Prostate gland (tissue), 2 donors: ENCODE measurements around the gene SLC17A7. TPM values are rescaled to one million over a fixed set of nuclear protein-coding genes. Genes with fewer than 3 reads are reported as not detected.

Source experiments
- DNase-seq: peaks from one replicate; pipeline ENCODE4 v3.0.0-alpha.2; 2019; ENCODE audit warnings: low spot score
- H3K27ac ChIP-seq, 2 donors: fragments of 200-600 bp; sonication (generic); 2 replicates each; pipeline ENCODE4 v1.5.1; 2017 to 2019
- H3K27me3 ChIP-seq: fragments of 200-600 bp; sonication (generic); replicated peaks from 2 replicates; pipeline ENCODE4 v1.5.1; 2019; ENCODE audit not compliant: insufficient read depth
- H3K36me3 ChIP-seq, 2 donors: fragments of 200-600 bp; sonication (generic); 1 replicate in 1 of 2; 2 replicates in 1 of 2; pipeline versions ENCODE4 v1.5.1 to v1.8.1; 2017 to 2019
- H3K4me1 ChIP-seq: fragments of 200-600 bp; sonication (generic); replicated peaks from 2 replicates; pipeline ENCODE4 v1.5.1; 2019
- H3K4me3 ChIP-seq, 2 donors: fragments of 200-600 bp; sonication (generic); 2 replicates each; pipeline ENCODE4 v1.5.1; 2017 to 2019
- H3K9me3 ChIP-seq: fragments of 200-600 bp; sonication (generic); 2 replicates; pipeline ENCODE4 v1.5.1; 2017
- POLR2A ChIP-seq: fragments of 450-650 bp; IDR thresholded peaks from one replicate; pipeline ENCODE4 v1.6.1; 2016; ENCODE audit warnings: antibody characterized with exemption, mild to moderate bottlenecking
- POLR2AphosphoS5 ChIP-seq: sonication (generic); formaldehyde crosslinking; IDR thresholded peaks from one replicate; pipeline ENCODE4 v1.6.1; 2017; ENCODE audit warnings: antibody characterized with exemption
- WGBS: methylation state at CpG from one replicate; pipeline ENCODE4 v1.1.5; 2018; 5-methylcytosine and 5-hydroxymethylcytosine counted together
- intact Hi-C: fragments of 100-400 bp; cut with DNase I; formaldehyde crosslinking; loops from one replicate; pipeline ENCODE4 v1.14.2; 2022
- small RNA-seq, 2 donors: library from RNA; depleted of rRNA; stranded (forward); fragments of <200 nt; gene quantifications; one replicate each; pipeline ENCODE3, GENCODE V24; 2016
- total RNA-seq, 2 donors: library from RNA; depleted of rRNA; stranded (reverse); fragments of >200 nt; gene quantifications; one replicate each; pipeline ENCODE4 v1.1.0, GENCODE V29; 2016
- TF ChIP-seq, protein P1 (sequence below), 4 experiments: fragments of 200-600 bp in 2 of 4; fragments of 450-650 bp in 2 of 4; sonication (generic) in 2 of 4; IDR thresholded peaks; 1 replicate in 3 of 4; 2 replicates in 1 of 4; pipeline ENCODE4 v1.5.1; 2016 to 2019; ENCODE audit warnings: antibody characterized with exemption in 4 of 4, mild to moderate bottlenecking in 2 of 4, moderate library complexity in 2 of 4

Gene SLC17A7
- total RNA-seq, 2 donors from 2014 or later: 0.09 to 0.40 TPM

DNA sequence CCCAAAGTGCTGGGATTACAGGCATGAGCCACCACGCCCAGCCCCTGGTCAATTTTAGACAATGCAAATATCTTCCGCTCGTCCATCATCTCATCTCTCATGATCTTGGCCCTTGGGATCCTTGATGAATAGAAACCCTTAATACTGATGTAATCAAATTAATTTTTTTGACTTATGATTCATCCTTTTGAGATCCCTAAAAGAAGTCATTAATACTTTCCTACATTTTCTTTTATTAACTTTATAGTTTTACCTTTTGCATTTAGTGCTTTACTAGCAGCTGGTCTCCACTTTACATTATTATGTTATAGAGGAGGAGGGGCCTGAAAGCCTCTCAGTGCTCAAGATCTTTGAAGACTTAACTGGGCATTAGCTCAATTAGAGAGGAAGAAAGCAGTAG lies 60.9 kb downstream of the SLC17A7 start:
- TF ChIP-seq POLR2A (no peak), POLR2AphosphoS5 (no peak)
- TF ChIP-seq, protein P1, sequence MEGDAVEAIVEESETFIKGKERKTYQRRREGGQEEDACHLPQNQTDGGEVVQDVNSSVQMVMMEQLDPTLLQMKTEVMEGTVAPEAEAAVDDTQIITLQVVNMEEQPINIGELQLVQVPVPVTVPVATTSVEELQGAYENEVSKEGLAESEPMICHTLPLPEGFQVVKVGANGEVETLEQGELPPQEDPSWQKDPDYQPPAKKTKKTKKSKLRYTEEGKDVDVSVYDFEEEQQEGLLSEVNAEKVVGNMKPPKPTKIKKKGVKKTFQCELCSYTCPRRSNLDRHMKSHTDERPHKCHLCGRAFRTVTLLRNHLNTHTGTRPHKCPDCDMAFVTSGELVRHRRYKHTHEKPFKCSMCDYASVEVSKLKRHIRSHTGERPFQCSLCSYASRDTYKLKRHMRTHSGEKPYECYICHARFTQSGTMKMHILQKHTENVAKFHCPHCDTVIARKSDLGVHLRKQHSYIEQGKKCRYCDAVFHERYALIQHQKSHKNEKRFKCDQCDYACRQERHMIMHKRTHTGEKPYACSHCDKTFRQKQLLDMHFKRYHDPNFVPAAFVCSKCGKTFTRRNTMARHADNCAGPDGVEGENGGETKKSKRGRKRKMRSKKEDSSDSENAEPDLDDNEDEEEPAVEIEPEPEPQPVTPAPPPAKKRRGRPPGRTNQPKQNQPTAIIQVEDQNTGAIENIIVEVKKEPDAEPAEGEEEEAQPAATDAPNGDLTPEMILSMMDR (IDR thresholded peaks at IDR 0.05): no peak
- no peaks in the 10 kb centered on the region for H3K27me3 ChIP-seq
- H3K27ac ChIP-seq: no peak overlapping the region
- 92% methylated on average over 3 of the region's 3 CpGs for WGBS
- intact Hi-C loops: no loop called here
- no peak overlapping the region for H3K4me3 ChIP-seq
- H3K4me1 ChIP-seq: no peaks in the 10 kb centered on the region
- no peaks in the 10 kb centered on the region for H3K36me3 ChIP-seq
- H3K9me3 ChIP-seq: no peaks in the 10 kb centered on the region
- DNase-seq: no peak

Small RNA genes lying within 50 kb of the gene (small RNA-seq; reads per million reads assigned to genes)
- gene SNORD32A (0 reads per million in 2 donors), gene SNORD33 (0 reads per million in 2 donors), gene SNORD34 (0 reads per million in 2 donors), gene SNORD35A (0 reads per million in 2 donors)

Other genes with a start within 250 kb of the SLC17A7 start
- 1 to 10 TPM in 1 of 2 donors, under 1 TPM in 1; 0.59 to 4.3 TPM for gene SLC6A16, start 116.3 kb downstream of the SLC17A7 start, total RNA-seq
- gene CD37, start 106.1 kb downstream of the SLC17A7 start, total RNA-seq: 10 to 100 TPM in 1 of 2 donors, 1 to 10 TPM in 1; 9.5 to 21.4 TPM
- gene TEAD2, start 79.1 kb downstream of the SLC17A7 start, total RNA-seq: 10 to 100 TPM; 17.0 to 28.0 TPM
- 10 to 100 TPM in 1 of 2 donors, 1 to 10 TPM in 1; 1.0 to 17.8 TPM for gene DKKL1, start 77.7 kb downstream of the SLC17A7 start, total RNA-seq
- 10 to 100 TPM in 1 of 2 donors, not detected in 1; 13.1 TPM for gene KASH5, start 53.3 kb downstream of the SLC17A7 start, total RNA-seq
- gene PTH2, start 18.1 kb downstream of the SLC17A7 start, total RNA-seq: not detected
- not detected for gene GFY, start 16.1 kb downstream of the SLC17A7 start, total RNA-seq
- 100 to 1,000 TPM in 1 of 2 donors, 10 to 100 TPM in 1; 93.0 to 123 TPM for gene PIH1D1, start 10.3 kb upstream of the SLC17A7 start, total RNA-seq
- gene ALDH16A1, start 11.7 kb upstream of the SLC17A7 start, total RNA-seq: 10 to 100 TPM; 24.3 to 42.0 TPM
- 10 to 100 TPM in 1 of 2 donors, 1 to 10 TPM in 1; 2.9 to 10.7 TPM for gene FLT3LG, start 32.7 kb upstream of the SLC17A7 start, total RNA-seq
- gene RPL13A, start 46.1 kb upstream of the SLC17A7 start, total RNA-seq: 1,000 to 10,000 TPM; 2,414 to 3,956 TPM
- 1,000 to 10,000 TPM; 4,118 to 4,499 TPM for gene RPS11, start 54.9 kb upstream of the SLC17A7 start, total RNA-seq
- gene FCGRT, start 71.1 kb upstream of the SLC17A7 start, total RNA-seq: 100 to 1,000 TPM; 140 to 153 TPM
- 10 to 100 TPM in 1 of 2 donors, 1 to 10 TPM in 1; 2.5 to 14.5 TPM for gene RCN3, start 86.5 kb upstream of the SLC17A7 start, total RNA-seq
- gene NOSIP, start 139.0 kb upstream of the SLC17A7 start, total RNA-seq: 10 to 100 TPM; 62.9 to 91.7 TPM
- gene PRRG2, start 139.8 kb upstream of the SLC17A7 start, total RNA-seq: 10 to 100 TPM in 1 of 2 donors, 1 to 10 TPM in 1; 8.1 to 22.5 TPM
- 10 to 100 TPM; 24.0 to 41.9 TPM for gene PRR12, start 149.7 kb upstream of the SLC17A7 start, total RNA-seq
- 10 to 100 TPM; 59.1 to 72.3 TPM for gene RRAS, start 198.6 kb upstream of the SLC17A7 start, total RNA-seq
- 10 to 100 TPM; 47.9 to 80.8 TPM for gene SCAF1, start 200.7 kb upstream of the SLC17A7 start, total RNA-seq
- gene IRF3, start 224.3 kb upstream of the SLC17A7 start, total RNA-seq: 10 to 100 TPM; 53.4 to 58.0 TPM
- gene BCL2L12, start 224.4 kb upstream of the SLC17A7 start, total RNA-seq: 10 to 100 TPM; 11.6 to 11.7 TPM
- 100 to 1,000 TPM; 142 to 300 TPM for gene PRMT1, start 235.7 kb upstream of the SLC17A7 start, total RNA-seq
- gene ADM5, start 248.1 kb upstream of the SLC17A7 start, total RNA-seq: 1 to 10 TPM in 1 of 2 donors, under 1 TPM in 1; 0.68 to 6.1 TPM
- 1 to 10 TPM in 1 of 2 donors, under 1 TPM in 1; 0.96 to 5.5 TPM for gene CPT1C, start 249.6 kb upstream of the SLC17A7 start, total RNA-seq